ENCODE data around the gene CASQ1.

Gene CASQ1

GRCh38 chr1:160168016-160168415 is 22.4 kb upstream of the CASQ1 start:
- intact Hi-C loops (cut with DNase I) = no loop called here
- no peak for DNase-seq

DNA sequence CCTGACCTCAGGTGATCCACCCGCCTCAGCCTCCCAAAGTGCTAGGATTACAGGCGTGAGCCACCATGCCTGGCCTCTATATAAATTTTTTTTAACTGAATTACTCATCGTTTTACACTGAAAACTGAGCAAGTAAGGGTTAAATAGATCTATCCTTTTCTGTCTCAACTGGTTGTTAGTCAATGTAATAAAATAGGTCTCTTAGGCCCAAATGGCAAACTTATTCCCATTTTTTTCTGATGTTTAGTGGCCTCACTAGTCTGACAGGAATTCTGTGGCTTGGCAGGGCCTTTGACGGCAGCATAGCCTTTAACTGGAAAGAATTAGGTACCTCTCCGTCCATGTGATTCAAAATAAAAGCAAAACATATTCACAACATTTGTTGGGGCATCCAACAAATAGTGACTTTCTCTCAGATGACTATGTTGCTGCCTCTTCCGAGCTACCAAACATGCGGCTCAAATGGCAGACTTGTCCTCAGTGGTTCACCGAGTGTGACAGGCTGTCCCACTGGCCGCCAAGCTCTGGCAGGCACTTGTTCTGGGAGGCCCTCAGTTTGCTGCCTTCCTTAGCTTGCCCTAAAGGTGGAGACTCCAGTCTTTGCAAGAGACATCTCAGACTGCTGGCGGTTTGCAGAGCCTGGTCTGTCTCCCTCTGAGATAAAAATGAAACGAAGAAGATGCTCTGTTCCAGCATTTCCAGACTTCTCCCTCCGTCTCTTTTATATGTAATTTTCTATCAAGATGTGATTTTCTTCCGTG is 21.6 kb upstream of the CASQ1 start:
- intact Hi-C loops (cut with DNase I) = no loop called here
- peak in 1 of 10 donors; percentile 77 for DNase-seq

DNA sequence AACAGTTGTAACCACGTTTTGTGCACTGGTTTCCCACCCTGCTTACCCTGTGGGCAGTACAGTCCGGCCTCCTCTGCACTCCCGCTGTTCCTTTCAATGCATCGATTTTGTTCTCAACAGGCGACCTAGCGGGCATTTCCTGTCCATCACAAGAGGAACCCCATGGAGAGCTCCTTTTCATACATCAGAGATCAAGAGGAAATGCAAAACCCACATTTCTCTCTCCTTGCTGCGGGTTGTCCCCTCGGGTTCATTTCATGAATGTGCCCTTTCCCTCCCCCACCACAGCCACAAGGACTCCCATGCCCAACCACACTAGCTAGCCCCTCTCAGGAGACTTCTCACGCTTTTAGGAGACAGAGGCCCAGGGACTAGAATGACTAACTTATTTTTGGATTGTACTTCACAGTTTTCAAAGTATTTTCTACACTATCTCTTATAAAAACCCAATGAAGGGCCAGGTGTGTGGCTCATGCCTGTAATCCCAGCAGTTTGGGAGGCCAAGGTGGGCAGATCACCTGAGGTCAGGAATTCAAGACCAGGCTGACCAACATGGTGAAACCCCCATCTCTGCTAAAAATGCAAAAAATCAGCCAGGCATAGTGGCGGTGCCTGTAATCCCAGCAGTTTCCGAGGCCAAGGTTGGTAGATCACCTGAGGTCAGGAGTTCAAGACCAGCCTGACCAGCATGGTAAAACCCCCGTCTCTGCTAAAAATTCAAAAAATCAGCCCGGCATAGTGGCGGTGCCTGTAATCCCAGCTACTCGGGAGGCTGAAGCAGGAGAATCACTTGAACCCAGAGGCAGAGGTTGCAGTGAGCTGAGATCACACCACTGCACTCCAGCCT is 20.6 kb upstream of the CASQ1 start:
- intact Hi-C loops (cut with DNase I) = no loop called here
- DNase-seq = no peak

- DNase-seq = no peak
- intact Hi-C loops (cut with DNase I) = no loop called here
Measured at GRCh38 chr1:160171354-160171753, 19.0 kb upstream of the CASQ1 start.

DNA sequence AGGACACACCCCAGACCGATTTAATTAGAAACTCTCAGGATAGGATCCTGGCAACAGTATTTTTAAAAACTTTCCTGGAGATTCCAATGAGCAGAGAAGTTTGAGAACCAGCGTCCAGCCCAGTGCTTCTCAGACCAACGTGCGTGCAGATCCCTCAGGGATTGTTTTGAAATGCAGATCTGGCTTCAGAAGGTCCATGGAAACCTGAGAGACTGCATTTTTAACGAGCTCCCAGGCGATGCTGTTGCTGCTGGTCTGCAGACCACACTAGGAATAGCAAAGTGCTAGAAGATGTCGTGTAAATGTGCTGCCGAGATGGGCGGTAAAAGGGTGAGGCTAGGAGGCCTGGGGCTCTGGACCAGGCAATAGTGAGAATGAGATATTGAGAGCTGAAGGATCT is 18.4 kb upstream of the CASQ1 start:
- no peak for DNase-seq
- intact Hi-C loops (cut with DNase I) = no loop called here

- intact Hi-C loops (cut with DNase I) = no loop called here
Measured at GRCh38 chr1:160177231-160177630, 13.1 kb upstream of the CASQ1 start.

GRCh38 chr1:160177667-160178066 is 12.7 kb upstream of the CASQ1 start:
- DNase-seq = no peak
- intact Hi-C loops (cut with DNase I) = no loop called here

More at GRCh38 chr1:160177231-160177630, 13.1 kb upstream of the CASQ1 start:
- no peak for DNase-seq

DNA sequence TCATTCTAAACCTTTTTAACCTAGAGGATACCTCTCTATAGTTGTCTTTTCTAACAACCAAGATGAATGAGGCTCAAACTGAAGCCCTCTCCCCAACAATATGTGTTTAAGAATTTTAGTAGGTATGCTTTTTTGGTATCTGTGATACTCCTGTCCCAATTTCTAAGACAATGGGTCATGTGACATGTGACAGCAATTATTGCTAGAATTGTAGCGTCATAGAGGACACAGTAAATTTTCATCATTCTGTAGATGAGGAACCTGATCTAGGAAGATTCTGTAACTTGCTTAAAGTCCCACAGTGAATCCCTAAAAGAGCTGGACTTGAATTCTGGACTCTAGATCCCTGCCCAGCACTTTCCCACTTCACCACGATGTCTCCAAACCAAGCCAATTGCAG is 11.6 kb upstream of the CASQ1 start:
- intact Hi-C loops (cut with DNase I) = no loop called here
- DNase-seq = no peak

DNA sequence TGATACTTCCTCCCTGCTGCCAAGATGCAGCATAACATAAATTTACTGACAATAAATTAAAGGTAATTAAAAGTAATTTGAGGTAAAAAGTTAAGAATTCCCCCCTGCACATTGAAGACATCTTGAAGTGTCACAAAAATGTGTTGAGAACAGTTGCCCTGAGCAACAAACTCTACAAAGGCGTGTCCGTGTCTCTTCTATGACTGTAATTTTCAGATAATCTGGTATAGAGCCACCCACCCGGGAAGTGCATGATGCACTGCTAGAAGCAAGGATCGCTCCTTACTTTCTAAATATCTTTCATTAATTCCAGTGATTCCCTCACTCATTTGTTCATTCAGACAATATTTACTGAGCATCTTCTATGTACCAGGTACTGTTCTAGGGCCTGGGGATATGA is 11.0 kb upstream of the CASQ1 start:
- intact Hi-C loops (cut with DNase I) = no loop called here
- DNase-seq = no peak

GRCh38 chr1:160186246-160186645 is 4.1 kb upstream of the CASQ1 start:
- intact Hi-C loops (cut with DNase I) = no loop called here
- no peak for DNase-seq

DNA sequence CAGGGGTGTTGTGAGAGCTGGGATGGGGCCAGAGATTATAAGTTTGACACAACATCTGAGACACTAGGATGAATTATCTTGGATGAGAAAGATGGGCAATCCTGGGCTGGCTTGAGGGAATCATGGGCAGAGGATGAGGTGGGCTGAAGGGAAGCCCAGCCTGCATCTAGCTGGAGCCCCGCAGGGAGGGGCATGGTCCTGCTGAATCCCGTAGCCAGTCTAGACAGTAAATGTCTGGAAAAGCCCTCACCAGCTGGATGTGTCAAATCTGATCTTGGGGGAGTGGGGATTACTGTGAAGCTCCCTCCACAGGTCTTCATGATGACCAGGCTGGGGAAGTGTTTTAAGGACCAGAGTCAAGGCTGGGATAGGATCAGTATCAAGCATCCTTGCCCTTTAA is 3.6 kb upstream of the CASQ1 start:
- intact Hi-C loops (cut with DNase I) = no loop called here
- DNase-seq = no peak

DNA sequence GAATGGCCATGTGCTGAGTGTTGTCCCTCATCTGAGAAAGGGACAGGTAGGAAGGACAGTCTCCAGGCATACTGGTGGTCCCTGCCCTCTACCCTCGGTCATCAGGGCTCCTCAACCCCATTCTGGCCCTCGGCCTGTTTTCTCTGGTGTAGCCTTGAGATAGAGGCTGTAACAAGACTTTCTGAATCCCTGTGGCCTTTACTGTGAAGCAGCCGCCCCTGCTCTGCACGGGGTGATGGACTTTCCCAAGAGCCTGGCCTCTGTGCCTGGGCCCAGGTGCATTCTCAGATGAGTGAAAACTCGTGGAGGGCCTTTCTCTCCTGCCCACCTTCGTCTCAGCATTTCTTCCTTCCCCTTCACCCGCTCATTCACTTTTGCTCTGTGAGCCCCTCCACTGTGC is 3.0 kb upstream of the CASQ1 start:
- DNase-seq = no peak
- intact Hi-C loops (cut with DNase I) = no loop called here

DNA sequence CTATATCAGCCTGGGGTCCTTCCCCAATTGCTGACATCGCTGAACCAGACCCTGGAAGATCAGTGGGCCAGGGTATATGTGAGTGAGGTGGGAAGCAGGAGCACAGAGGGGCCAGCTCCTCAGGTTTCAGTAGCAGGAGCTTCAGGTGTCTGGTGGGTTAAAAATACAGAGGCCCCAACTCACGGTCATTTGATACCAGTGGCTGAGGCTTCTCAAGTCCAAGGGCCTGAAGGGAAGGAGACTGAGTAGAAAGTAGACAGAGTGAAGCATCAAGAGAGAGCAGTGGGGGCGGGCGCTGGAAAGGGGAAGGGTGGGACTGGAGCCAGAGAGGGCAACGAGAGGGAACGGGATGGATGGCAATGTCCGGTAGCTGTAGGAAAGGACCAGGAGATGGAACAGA is 2.0 kb upstream of the CASQ1 start:
- intact Hi-C loops (cut with DNase I) = no loop called here
- DNase-seq = no peak

- intact Hi-C loops (cut with DNase I) = loop anchor here (2.0 to 5.0 kb wide), 2 partner anchors 61 to 89 kb away; no protein-coding TSS in a partner anchor
- no peak for DNase-seq
Measured at GRCh38 chr1:160191756-160192155, 1.4 kb downstream of the CASQ1 start.

DNA sequence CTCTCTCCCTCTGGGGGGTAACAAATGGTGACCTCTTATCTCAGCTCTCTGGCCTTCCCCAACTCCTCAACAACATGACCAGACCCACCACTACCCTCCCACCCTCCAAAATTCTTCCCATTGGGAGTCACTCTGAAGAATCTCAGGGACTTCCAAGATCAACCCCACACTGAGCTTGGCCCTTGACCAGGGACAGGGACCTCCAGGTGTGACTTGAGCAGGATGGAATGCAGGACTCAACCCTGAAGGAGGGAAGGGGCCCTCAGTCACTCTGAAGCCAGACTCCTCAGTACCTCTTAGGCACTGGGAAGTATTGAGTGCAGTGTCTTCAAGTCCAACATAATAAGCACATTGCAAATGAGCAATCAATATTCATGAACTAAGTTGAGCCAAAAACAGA is 1.9 kb downstream of the CASQ1 start:
- intact Hi-C loops (cut with DNase I) = loop anchor here (2.0 to 5.0 kb wide), 2 partner anchors 61 to 90 kb away; no protein-coding TSS in a partner anchor
- DNase-seq = no peak

- DNase-seq = peak; percentile 70 to 97 (median 92)
- intact Hi-C loops (cut with DNase I) = loop anchor here (1.0 to 5.0 kb wide), 4 partner anchors 26 to 182 kb away; no protein-coding TSS in a partner anchor
Measured at GRCh38 chr1:160193091-160193819, 2.9 kb downstream of the CASQ1 start.

DNA sequence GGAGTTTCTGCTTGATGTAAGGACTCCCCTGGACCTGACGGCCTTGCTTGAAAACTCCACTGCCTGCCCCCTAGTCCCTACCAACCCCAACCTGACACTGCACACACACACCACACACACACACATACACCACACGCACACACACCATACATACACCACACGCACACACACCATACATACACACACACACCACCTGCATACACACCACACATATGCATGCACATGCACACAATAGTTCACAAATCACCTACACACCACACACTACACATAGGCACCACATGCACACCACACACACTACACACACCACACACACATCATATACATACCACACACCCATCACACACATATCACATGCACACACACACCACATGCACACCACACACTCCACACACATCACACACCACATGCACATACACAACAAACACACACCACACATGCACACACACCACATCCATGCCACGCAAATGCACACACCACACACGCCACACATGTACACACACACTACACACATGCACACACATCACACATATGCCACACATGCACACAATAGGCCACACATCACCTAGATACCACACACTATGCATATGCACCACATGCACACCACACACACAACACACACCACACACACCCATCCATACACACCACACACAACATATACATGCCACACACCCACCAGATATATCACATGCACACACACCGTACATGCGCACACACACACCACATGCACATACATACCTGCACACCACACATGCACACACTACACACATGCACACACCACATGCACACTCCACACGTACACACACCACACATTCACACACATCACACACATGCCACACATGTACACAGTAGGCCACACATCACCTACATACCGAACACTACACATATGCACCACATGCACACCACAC is 3.7 kb downstream of the CASQ1 start:
- intact Hi-C loops (cut with DNase I) = loop anchor here (1.0 to 5.0 kb wide), 4 partner anchors 25 to 181 kb away; no protein-coding TSS in a partner anchor
- DNase-seq = no peak

GRCh38 chr1:160194737-160195059 is 4.3 kb downstream of the CASQ1 start:
- DNase-seq = no peak
- intact Hi-C loops (cut with DNase I) = loop anchor here (5.0 kb wide), 1 partner anchor 92 kb away; no protein-coding TSS in a partner anchor

- intact Hi-C loops (cut with DNase I) = no loop called here
- no peak for DNase-seq
Measured at GRCh38 chr1:160196143-160196542, 5.8 kb downstream of the CASQ1 start.

GRCh38 chr1:160197231-160197630 is 6.9 kb downstream of the CASQ1 start:
- peak in 1 of 10 donors; percentile 50 for DNase-seq
- intact Hi-C loops (cut with DNase I) = no loop called here

Measured in posterior cingulate gyrus (tissue), 11 donors.